BE2C (cell line): ENCODE measurements around the gene COL19A1.

Experiments used
- DNase-seq: peaks from one replicate; pipeline ENCODE4 v3.0.0-alpha.2; 2020
- H3K27me3 ChIP-seq: fragments of 250-450 bp; sonication (Bioruptor Pico); 2 replicates; pipeline ENCODE4 v1.5.1; 2020; ENCODE audit warnings: mild to moderate bottlenecking
- H3K36me3 ChIP-seq: fragments of 250-450 bp; sonication (Bioruptor Pico); 2 replicates; pipeline ENCODE4 v1.5.1; 2020; ENCODE audit warnings: mild to moderate bottlenecking
- H3K4me1 ChIP-seq: fragments of 250-450 bp; sonication (Bioruptor Pico); 2 replicates; pipeline ENCODE4 v1.5.1; 2020
- H3K4me3 ChIP-seq: 2 replicates; pipeline ENCODE4 v1.5.1; 2011; ENCODE audit warnings: low read depth, low read length
- H3K9me3 ChIP-seq: fragments of 250-450 bp; sonication (Bioruptor Pico); 2 replicates; pipeline ENCODE4 v1.5.1; 2020
- CTCF ChIP-seq: IDR thresholded peaks from 2 replicates; pipeline ENCODE4 v1.5.1; 2012; ENCODE audit warnings: mild to moderate bottlenecking, low read depth, low read length

COL19A1 gene

GRCh38 chr6:70208235-70208790 is 342.0 kb downstream of the COL19A1 start:
- H3K27me3 ChIP-seq = peaks cover 33% of the 10 kb centered on the region
- H3K36me3 ChIP-seq = no peaks in the 10 kb centered on the region
- no peak for TF ChIP-seq CTCF
- no peaks in the 10 kb centered on the region for H3K4me1 ChIP-seq
- no peak overlapping the region for H3K4me3 ChIP-seq
- DNase-seq = no peak
- no peaks in the 10 kb centered on the region for H3K9me3 ChIP-seq

GRCh38 chr6:70210462-70210861 is 344.1 kb downstream of the COL19A1 start:
- no peak overlapping the region for H3K4me3 ChIP-seq
- no peaks in the 10 kb centered on the region for H3K9me3 ChIP-seq
- DNase-seq = no peak
- H3K36me3 ChIP-seq = no peaks in the 10 kb centered on the region
- no peaks in the 10 kb centered on the region for H3K4me1 ChIP-seq
- peak; percentile 48 for TF ChIP-seq CTCF
- H3K27me3 ChIP-seq = peaks cover 54% of the 10 kb centered on the region

- H3K4me1 ChIP-seq = no peaks in the 10 kb centered on the region
- H3K36me3 ChIP-seq = no peaks in the 10 kb centered on the region
- DNase-seq = no peak
- H3K9me3 ChIP-seq = no peaks in the 10 kb centered on the region
- no peak overlapping the region for H3K4me3 ChIP-seq
- H3K27me3 ChIP-seq = peaks cover 62% of the 10 kb centered on the region
- no peak for TF ChIP-seq CTCF
Observed at GRCh38 chr6:70215460-70216108, 349.2 kb downstream of the COL19A1 start.

GRCh38 chr6:70216767-70217166 is 350.4 kb downstream of the COL19A1 start:
- Histone ChIP-seq H3K4me3 (no peak overlapping the region), H3K9me3 (no peaks in the 10 kb centered on the region), H3K27me3 (peaks cover 53% of the 10 kb centered on the region), H3K4me1 (no peaks in the 10 kb centered on the region), H3K36me3 (no peaks in the 10 kb centered on the region)
- DNase-seq = no peak
- TF ChIP-seq CTCF = no peak

- no peaks in the 10 kb centered on the region for H3K36me3 ChIP-seq
- TF ChIP-seq CTCF = no peak
- no peak overlapping the region for H3K4me3 ChIP-seq
- no peak for DNase-seq
- no peaks in the 10 kb centered on the region for H3K9me3 ChIP-seq
- H3K27me3 ChIP-seq = peaks cover 43% of the 10 kb centered on the region
- no peaks in the 10 kb centered on the region for H3K4me1 ChIP-seq
Observed at GRCh38 chr6:70219943-70220613, 353.7 kb downstream of the COL19A1 start.
